Keratinocyte (primary cell): ENCODE measurements around the gene AGMAT.

ENCODE experiments used
- CTCF ChIP-seq, 3 experiments: IDR thresholded peaks in 1 of 3; conservative IDR thresholded peaks in 1 of 3; optimal IDR thresholded peaks in 1 of 3; 2 replicates in 2 of 3; 3 replicates in 1 of 3; pipeline versions ENCODE3 to v1.5.1; 2011; ENCODE audit warnings: low read length in 3 of 3, mild to moderate bottlenecking in 3 of 3, moderate library complexity in 2 of 3, control low read depth in 1 of 3, inconsistent platforms in 1 of 3; ENCODE audit not compliant: insufficient read depth in 2 of 3; ENCODE audit errors: extremely low read depth in 1 of 3
- EZH2 ChIP-seq: IDR thresholded peaks from one replicate; pipeline ENCODE4 v1.6.1; 2012; ENCODE audit warnings: inconsistent platforms, mild to moderate bottlenecking, low read length, moderate library complexity

GRCh38 chr1:15610167-15610566 lies 25.3 kb upstream of the AGMAT start:
- TF ChIP-seq CTCF (optimal IDR thresholded peaks at IDR 0.05 in 1 of 3, IDR thresholded peaks at IDR 0.05 in 1 of 3, conservative IDR thresholded peaks at IDR 0.05 in 1 of 3; ENCODE audit: extremely low read depth in 1 of 3, insufficient read depth in 2 of 3, low read length in 3 of 3) (no peak), EZH2 (no peak)
